Neural progenitor cell (in vitro differentiated cells): ENCODE data around the gene BUB1B.
"Not testable (repeated sequence)": the region's sequence is repeated elsewhere in the genome, so short reads cannot be mapped to it uniquely, and the experiment has no call there.

Experiments
- EZH2 ChIP-seq: fragments of 200-600 bp; sonication (generic); IDR thresholded peaks from 2 replicates; pipeline ENCODE4 v1.6.1; 2017; ENCODE audit warnings: antibody characterized with exemption, mild to moderate bottlenecking, moderate library complexity
- EZH2phosphoT487 ChIP-seq: fragments of 200-600 bp; sonication (generic); IDR thresholded peaks from 2 replicates; pipeline ENCODE4 v1.6.1; 2017; ENCODE audit warnings: antibody characterized with exemption
- TF ChIP-seq, protein P1 (sequence below): fragments of 200-600 bp; sonication (generic); IDR thresholded peaks from 2 replicates; pipeline ENCODE4 v1.5.1; 2017; ENCODE audit warnings: antibody characterized with exemption, mild to moderate bottlenecking

DNA sequence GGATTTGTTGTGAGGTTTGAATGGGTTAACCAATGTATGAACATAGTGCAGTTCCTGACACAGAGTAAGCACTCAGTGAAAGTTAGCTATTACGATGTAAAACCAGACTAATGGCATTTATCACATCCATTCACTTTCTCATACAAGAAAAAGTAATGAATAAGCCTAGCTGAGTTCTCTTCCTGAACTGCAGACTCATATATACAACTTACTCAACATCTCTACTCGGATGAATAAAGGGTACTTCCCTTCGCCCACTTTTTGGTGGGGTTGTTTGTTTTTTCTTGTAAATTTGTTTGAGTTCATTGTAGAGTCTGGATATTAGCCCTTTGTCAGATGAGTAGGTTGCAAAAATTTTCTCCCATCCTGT, 22.7 kb upstream of the BUB1B start:
- TF ChIP-seq EZH2, EZH2phosphoT487: not testable (repeated sequence)
- TF ChIP-seq, protein P1, sequence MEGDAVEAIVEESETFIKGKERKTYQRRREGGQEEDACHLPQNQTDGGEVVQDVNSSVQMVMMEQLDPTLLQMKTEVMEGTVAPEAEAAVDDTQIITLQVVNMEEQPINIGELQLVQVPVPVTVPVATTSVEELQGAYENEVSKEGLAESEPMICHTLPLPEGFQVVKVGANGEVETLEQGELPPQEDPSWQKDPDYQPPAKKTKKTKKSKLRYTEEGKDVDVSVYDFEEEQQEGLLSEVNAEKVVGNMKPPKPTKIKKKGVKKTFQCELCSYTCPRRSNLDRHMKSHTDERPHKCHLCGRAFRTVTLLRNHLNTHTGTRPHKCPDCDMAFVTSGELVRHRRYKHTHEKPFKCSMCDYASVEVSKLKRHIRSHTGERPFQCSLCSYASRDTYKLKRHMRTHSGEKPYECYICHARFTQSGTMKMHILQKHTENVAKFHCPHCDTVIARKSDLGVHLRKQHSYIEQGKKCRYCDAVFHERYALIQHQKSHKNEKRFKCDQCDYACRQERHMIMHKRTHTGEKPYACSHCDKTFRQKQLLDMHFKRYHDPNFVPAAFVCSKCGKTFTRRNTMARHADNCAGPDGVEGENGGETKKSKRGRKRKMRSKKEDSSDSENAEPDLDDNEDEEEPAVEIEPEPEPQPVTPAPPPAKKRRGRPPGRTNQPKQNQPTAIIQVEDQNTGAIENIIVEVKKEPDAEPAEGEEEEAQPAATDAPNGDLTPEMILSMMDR, result not testable (repeated sequence)
